ENCODE results near the gene MCM3AP. TPM values are rescaled to one million over a fixed set of nuclear protein-coding genes. Genes with fewer than 3 reads are reported as not detected.

The MCM3AP gene
- total RNA-seq, 2 experiments from 2014 or later, result 94.3 to 96.5 TPM

GRCh38 chr21:46207006-46207919, 78.1 kb downstream of the MCM3AP start:
- POLR2A ChIA-PET, result no interaction called here
- no peak for ATAC-seq (ENCODE audit: poor library complexity)

GRCh38 chr21:46206163-46207005, 79.0 kb downstream of the MCM3AP start:
- Mint-ChIP-seq H3K36me3 (ENCODE audit: low read depth) (peaks cover 55% of the 10 kb centered on the region), H3K4me3 (no peak overlapping the region), H3K4me1 (ENCODE audit: low read depth) (no peaks in the 10 kb centered on the region), H3K9me3 (no peaks in the 10 kb centered on the region), H3K27ac (no peak overlapping the region), H3K27me3 (no peaks in the 10 kb centered on the region)
- Histone ChIP-seq H3K36me3 (ENCODE audit: insufficient read depth, low read length) (peaks cover 27% of the 10 kb centered on the region), H3K27ac (ENCODE audit: low read depth in 1 of 2, low read length in 2 of 2) (no peak overlapping the region), H3K4me1 (ENCODE audit: insufficient read depth, low read length) (no peaks in the 10 kb centered on the region), H3K4me3 (ENCODE audit: low read length) (no peak overlapping the region), H3K9me3 (ENCODE audit: control insufficient read depth in 1 of 2, insufficient read depth in 1 of 2, low read length in 2 of 2) (no peaks in the 10 kb centered on the region), H3K27me3 (ENCODE audit: control insufficient read depth in 1 of 2, insufficient read depth in 2 of 2, low read length in 2 of 2) (no peaks in the 10 kb centered on the region)
- DNase-seq (no peak), ATAC-seq (ENCODE audit: poor library complexity) (no peak)
- ChIA-PET POLR2A (no interaction called here), CTCF (no interaction called here)
- TF ChIP-seq, protein P1, sequence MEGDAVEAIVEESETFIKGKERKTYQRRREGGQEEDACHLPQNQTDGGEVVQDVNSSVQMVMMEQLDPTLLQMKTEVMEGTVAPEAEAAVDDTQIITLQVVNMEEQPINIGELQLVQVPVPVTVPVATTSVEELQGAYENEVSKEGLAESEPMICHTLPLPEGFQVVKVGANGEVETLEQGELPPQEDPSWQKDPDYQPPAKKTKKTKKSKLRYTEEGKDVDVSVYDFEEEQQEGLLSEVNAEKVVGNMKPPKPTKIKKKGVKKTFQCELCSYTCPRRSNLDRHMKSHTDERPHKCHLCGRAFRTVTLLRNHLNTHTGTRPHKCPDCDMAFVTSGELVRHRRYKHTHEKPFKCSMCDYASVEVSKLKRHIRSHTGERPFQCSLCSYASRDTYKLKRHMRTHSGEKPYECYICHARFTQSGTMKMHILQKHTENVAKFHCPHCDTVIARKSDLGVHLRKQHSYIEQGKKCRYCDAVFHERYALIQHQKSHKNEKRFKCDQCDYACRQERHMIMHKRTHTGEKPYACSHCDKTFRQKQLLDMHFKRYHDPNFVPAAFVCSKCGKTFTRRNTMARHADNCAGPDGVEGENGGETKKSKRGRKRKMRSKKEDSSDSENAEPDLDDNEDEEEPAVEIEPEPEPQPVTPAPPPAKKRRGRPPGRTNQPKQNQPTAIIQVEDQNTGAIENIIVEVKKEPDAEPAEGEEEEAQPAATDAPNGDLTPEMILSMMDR (IDR thresholded peaks at IDR 0.05), result no peak
- intact Hi-C loops (cut with DNase I, micrococcal nuclease), result no loop called here

More at GRCh38 chr21:46207006-46207919, 78.1 kb downstream of the MCM3AP start:
- no peak for DNase-seq
- no peaks in the 10 kb centered on the region for H3K9me3 Mint-ChIP-seq
- no peak overlapping the region for H3K27ac Mint-ChIP-seq
- H3K4me3 Mint-ChIP-seq, result no peak overlapping the region
- intact Hi-C loops (cut with DNase I, micrococcal nuclease), result no loop called here
- peaks cover 30% of the 10 kb centered on the region for H3K36me3 ChIP-seq (ENCODE audit: insufficient read depth, low read length)
- TF ChIP-seq, protein P1 (IDR thresholded peaks at IDR 0.05), result no peak
- H3K27me3 Mint-ChIP-seq, result no peaks in the 10 kb centered on the region
- no peaks in the 10 kb centered on the region for H3K4me1 ChIP-seq (ENCODE audit: insufficient read depth, low read length)
- CTCF ChIA-PET, result interaction anchor here (1.1 kb wide), 1 partner anchor 234 kb away, joined by 3 read pairs; no protein-coding TSS in a partner anchor
- H3K9me3 ChIP-seq (ENCODE audit: control insufficient read depth in 1 of 2, insufficient read depth in 1 of 2, low read length in 2 of 2), result no peaks in the 10 kb centered on the region
- H3K4me3 ChIP-seq (ENCODE audit: low read length), result no peak overlapping the region
- H3K27ac ChIP-seq (ENCODE audit: low read depth in 1 of 2, low read length in 2 of 2), result no peak overlapping the region
- no peaks in the 10 kb centered on the region for H3K27me3 ChIP-seq (ENCODE audit: control insufficient read depth in 1 of 2, insufficient read depth in 2 of 2, low read length in 2 of 2)
- H3K36me3 Mint-ChIP-seq (ENCODE audit: low read depth), result peaks cover 55% of the 10 kb centered on the region
- H3K4me1 Mint-ChIP-seq (ENCODE audit: low read depth), result no peaks in the 10 kb centered on the region

DNA sequence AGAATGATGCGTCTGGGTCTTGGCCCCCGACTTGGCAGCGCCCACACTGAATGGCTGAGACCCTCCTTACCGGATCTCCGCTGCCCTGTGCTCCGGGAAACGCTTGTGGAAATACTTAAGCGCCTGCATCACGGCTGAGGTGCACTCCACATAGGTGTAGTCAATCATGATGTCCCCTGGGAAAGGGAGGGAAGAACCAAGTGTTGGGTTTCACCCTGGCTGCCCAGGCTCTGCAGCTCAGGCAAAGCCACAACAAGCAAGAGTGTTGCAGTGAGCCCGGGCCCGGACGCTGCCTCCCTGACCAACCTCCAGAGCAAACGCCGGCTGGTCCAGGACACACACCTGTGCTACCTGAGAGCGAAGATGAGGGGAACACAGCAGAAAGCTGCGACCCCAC, 79.6 kb downstream of the MCM3AP start:
- Mint-ChIP-seq H3K9me3 (no peaks in the 10 kb centered on the region), H3K27ac (no peak overlapping the region), H3K4me1 (ENCODE audit: low read depth) (no peaks in the 10 kb centered on the region), H3K4me3 (no peak overlapping the region), H3K27me3 (no peaks in the 10 kb centered on the region), H3K36me3 (ENCODE audit: low read depth) (peaks cover 55% of the 10 kb centered on the region)
- intact Hi-C loops (cut with DNase I, micrococcal nuclease), result no loop called here
- no peaks in the 10 kb centered on the region for H3K9me3 ChIP-seq (ENCODE audit: control insufficient read depth in 1 of 2, insufficient read depth in 1 of 2, low read length in 2 of 2)
- DNase-seq (no peak), ATAC-seq (ENCODE audit: poor library complexity) (no peak)
- H3K4me1 ChIP-seq (ENCODE audit: insufficient read depth, low read length), result no peaks in the 10 kb centered on the region
- no peaks in the 10 kb centered on the region for H3K27me3 ChIP-seq (ENCODE audit: control insufficient read depth in 1 of 2, insufficient read depth in 2 of 2, low read length in 2 of 2)
- TF ChIP-seq, protein P1 (IDR thresholded peaks at IDR 0.05), result no peak
- no peak overlapping the region for H3K4me3 ChIP-seq (ENCODE audit: low read length)
- peaks cover 25% of the 10 kb centered on the region for H3K36me3 ChIP-seq (ENCODE audit: insufficient read depth, low read length)
- POLR2A ChIA-PET, result no interaction called here
- CTCF ChIA-PET, result no interaction called here
- H3K27ac ChIP-seq (ENCODE audit: low read depth in 1 of 2, low read length in 2 of 2), result no peak overlapping the region

All from CD4-positive, alpha-beta T cell (primary cell).